ENCODE measurements around the gene NUDT3.
"Not testable (repeated sequence)": the region's sequence is repeated elsewhere in the genome, so short reads cannot be mapped to it uniquely, and the experiment has no call there.

The NUDT3 gene

DNA sequence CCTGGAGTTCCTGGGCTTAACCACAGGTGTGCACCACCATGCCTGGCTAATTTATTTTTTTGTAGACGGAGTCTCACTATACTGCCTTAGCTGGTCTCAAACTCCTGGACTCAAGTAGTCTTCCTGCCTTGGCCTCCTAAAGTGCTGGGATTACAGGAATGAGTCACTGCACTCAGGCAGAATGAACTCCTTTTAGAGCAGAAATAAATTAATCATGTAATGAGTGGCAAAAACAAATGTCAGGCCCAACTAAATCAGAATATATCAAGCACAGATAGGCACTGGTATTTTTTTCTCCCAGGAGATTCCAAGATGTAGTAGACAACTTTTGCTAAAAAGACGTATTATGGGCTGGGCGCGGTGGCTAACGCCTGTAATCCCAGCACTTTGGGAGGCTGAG lies 30.8 kb upstream of the NUDT3 start:
- Histone ChIP-seq H3K36me3 (ENCODE audit: insufficient read depth, low read depth, low read length) (peaks cover 72% of the 10 kb centered on the region), H3K4me3 (ENCODE audit: low read length) (peak overlapping the region; percentile 85; the same call in 1 of the 2 replicates), H3K4me1 (ENCODE audit: insufficient read depth, low read length) (peaks cover 8% of the 10 kb centered on the region), H3K9me3 (ENCODE audit: insufficient read depth, low read depth, low read length) (no peaks in the 10 kb centered on the region), H3K27ac (ENCODE audit: low read length) (no peak overlapping the region), H3K9ac (ENCODE audit: low read depth, low read length) (peak overlapping the region; percentile 100; the same call in 1 of the 2 replicates), H3K27me3 (ENCODE audit: insufficient read depth, low read length) (no peaks in the 10 kb centered on the region)

DNA sequence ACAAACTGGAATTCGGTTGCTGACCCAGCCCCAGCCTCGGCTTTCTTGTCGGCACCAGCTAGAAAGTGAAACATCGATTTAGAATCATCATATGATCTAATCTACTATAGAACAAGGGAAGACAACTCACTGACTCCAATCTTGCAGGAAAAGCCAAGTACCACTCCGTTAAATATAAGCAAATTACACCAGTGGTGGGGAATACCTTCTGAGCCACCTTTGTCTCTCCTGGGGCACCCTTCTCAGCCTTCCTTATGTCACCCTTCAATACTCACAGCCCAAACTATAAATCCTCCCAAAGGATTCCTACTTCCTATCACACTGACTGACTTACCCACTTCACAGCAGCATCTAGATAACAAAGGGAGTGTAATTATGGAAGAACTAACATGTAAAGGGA lies 25.9 kb upstream of the NUDT3 start:
- Histone ChIP-seq H3K9me3 (ENCODE audit: insufficient read depth, low read depth, low read length) (no peaks in the 10 kb centered on the region), H3K4me1 (ENCODE audit: insufficient read depth, low read length) (no peaks in the 10 kb centered on the region), H3K9ac (ENCODE audit: low read depth, low read length) (no peak overlapping the region), H3K36me3 (ENCODE audit: insufficient read depth, low read depth, low read length) (peaks cover 88% of the 10 kb centered on the region), H3K27ac (ENCODE audit: low read length) (no peak overlapping the region), H3K27me3 (ENCODE audit: insufficient read depth, low read length) (no peaks in the 10 kb centered on the region), H3K4me3 (ENCODE audit: low read length) (no peak overlapping the region)

DNA sequence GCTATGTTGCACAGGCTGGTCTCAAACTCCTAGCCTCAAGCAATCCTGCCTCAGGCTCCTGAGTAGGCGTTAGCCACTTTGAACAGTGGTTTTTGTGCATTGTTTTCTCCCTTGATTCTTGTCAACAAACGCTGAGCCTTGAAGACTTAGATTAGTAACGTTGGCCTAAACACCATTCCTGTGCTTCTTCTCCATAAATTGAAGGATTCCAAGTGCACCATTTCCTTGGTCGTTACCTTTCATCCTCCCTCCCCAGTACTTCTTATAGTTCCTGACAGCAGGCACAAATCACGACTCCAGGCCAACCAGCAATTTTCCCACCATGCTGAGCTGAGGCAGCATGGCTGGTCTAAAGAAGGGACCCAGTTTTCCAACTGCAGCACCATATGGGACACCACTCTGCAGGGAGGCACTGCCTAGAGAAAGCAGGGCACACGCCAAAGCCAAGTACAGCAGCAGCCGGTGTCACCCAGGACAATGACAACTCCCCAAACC lies 24.5 kb upstream of the NUDT3 start:
- Histone ChIP-seq H3K27me3 (ENCODE audit: insufficient read depth, low read length) (no peaks in the 10 kb centered on the region), H3K4me3 (ENCODE audit: low read length) (no peak overlapping the region), H3K36me3 (ENCODE audit: insufficient read depth, low read depth, low read length) (peaks cover 73% of the 10 kb centered on the region), H3K4me1 (ENCODE audit: insufficient read depth, low read length) (no peaks in the 10 kb centered on the region), H3K27ac (ENCODE audit: low read length) (no peak overlapping the region), H3K9ac (ENCODE audit: low read depth, low read length) (no peak overlapping the region), H3K9me3 (ENCODE audit: insufficient read depth, low read depth, low read length) (no peaks in the 10 kb centered on the region)

DNA sequence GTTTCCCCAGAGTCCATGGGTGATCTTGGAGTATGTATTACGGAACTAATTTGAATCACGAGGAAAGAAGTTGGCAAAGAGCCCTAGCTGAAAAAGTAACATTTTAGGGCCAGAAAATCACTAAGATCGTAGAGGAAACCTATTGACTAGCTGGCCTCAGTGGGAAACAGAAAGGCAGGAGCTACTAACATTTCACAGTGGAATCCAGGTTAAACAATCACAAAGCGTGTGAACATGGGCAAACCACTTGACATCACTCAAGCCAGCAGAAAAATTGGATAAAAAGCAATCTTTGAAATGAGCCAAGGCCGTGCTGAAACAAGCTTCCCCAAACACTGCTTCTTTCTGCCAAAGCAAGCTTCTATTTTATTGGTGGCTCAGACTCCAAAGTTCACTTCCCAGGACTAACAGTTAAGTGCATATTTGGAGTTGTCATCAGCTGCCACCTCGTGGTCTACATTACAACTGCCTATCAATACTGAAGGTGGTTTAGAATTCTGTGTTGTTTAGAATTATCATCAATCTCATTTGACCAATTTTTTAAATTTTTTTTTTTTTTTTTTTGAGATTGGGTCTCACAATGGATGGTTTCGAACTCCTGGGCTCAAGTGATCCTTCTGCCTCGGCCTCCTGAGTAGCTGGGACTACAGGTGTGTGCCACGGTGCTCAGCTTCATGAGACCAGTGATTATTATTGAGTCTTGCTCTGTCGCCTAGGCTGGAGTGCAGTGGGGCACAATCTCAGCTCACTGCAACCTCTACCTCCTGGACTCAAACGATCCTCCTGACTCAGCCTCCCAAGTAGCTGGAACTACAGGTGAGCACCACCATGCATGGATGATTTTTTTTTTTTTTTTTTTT lies 22.8 kb upstream of the NUDT3 start:
- no peaks in the 10 kb centered on the region for H3K27me3 ChIP-seq (ENCODE audit: insufficient read depth, low read length)
- H3K27ac ChIP-seq (ENCODE audit: low read length) = no peak overlapping the region
- no peaks in the 10 kb centered on the region for H3K4me1 ChIP-seq (ENCODE audit: insufficient read depth, low read length)
- no peak overlapping the region for H3K4me3 ChIP-seq (ENCODE audit: low read length)
- H3K36me3 ChIP-seq (ENCODE audit: insufficient read depth, low read depth, low read length) = peaks cover 56% of the 10 kb centered on the region
- H3K9ac ChIP-seq (ENCODE audit: low read depth, low read length) = no peak overlapping the region
- no peaks in the 10 kb centered on the region for H3K9me3 ChIP-seq (ENCODE audit: insufficient read depth, low read depth, low read length)

DNA sequence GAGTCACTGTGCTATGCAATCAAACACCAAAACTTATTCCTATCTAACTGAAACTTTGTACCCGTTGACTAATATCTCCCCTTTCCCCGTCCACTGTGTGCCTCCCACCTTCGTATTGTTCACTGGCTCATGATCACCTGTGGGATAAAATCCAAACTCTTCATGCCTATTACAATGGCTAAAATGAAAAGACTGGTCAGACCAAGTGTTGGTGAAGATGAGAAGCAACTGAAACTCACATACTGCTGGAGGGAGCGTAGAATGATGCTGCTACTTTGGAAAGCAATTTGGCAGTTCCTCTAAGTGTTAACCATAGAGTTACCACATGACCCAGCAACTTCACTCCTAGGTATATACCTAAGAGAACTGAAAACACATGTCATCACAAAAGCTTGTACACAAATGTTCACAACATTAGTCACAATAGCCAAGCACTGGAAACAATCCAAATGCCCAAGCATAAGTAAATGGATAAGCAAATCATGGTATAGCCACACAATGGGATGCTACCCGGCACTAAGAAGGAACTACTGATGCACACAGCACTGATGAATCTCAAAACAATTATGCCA lies 20.3 kb upstream of the NUDT3 start:
- Histone ChIP-seq H3K36me3 (ENCODE audit: insufficient read depth, low read depth, low read length) (peaks cover 31% of the 10 kb centered on the region), H3K9me3 (ENCODE audit: insufficient read depth, low read depth, low read length) (no peaks in the 10 kb centered on the region), H3K4me3 (ENCODE audit: low read length) (no peak overlapping the region), H3K9ac (ENCODE audit: low read depth, low read length) (no peak overlapping the region), H3K4me1 (ENCODE audit: insufficient read depth, low read length) (no peaks in the 10 kb centered on the region), H3K27me3 (ENCODE audit: insufficient read depth, low read length) (no peaks in the 10 kb centered on the region), H3K27ac (ENCODE audit: low read length) (no peak overlapping the region)

DNA sequence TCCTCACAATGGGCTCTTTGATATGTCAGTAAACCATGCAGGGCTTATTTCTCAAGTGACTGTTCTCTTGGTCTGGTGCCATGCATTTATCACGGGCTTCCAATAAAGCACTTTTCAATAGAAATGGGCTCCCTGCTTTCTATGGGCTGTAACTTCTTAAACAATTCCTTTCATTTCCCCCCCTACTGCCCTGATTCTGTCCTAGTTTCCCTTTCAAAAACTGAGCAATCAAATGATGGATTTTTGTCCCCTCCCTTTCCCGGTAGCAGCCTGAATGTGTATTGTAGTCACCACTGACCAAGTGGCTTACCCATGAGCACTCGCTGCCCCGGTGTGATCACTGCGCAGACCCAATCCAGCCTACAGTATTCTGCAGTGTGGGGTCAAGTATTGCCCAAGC lies 19.5 kb upstream of the NUDT3 start:
- H3K27me3 ChIP-seq (ENCODE audit: insufficient read depth, low read length) = no peaks in the 10 kb centered on the region
- no peaks in the 10 kb centered on the region for H3K9me3 ChIP-seq (ENCODE audit: insufficient read depth, low read depth, low read length)
- H3K27ac ChIP-seq (ENCODE audit: low read length) = no peak overlapping the region
- H3K4me1 ChIP-seq (ENCODE audit: insufficient read depth, low read length) = no peaks in the 10 kb centered on the region
- H3K36me3 ChIP-seq (ENCODE audit: insufficient read depth, low read depth, low read length) = peaks cover 24% of the 10 kb centered on the region
- no peak overlapping the region for H3K4me3 ChIP-seq (ENCODE audit: low read length)
- no peak overlapping the region for H3K9ac ChIP-seq (ENCODE audit: low read depth, low read length)

DNA sequence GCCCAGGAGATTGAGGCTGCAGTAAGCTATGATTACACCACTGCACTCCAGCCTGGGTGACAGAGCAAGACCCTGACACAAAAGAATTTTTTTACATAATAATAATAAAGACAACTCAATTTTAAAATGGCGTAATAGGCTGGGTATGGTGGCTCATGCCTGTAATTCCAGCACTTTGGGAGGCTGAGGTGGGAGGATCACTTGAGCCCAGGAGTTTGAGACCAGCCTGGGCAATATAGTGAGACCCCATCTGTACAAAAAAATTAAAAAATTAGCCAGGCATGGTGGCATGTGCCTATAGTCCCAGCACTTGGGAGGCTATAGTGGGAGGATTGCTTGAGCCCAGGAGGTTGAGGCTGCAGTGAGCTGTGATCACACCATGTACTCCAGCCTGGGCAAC lies 15.4 kb upstream of the NUDT3 start:
- not testable (repeated sequence) for H3K9me3 ChIP-seq (ENCODE audit: insufficient read depth, low read depth, low read length); H3K27me3 ChIP-seq (ENCODE audit: insufficient read depth, low read length); H3K27ac ChIP-seq (ENCODE audit: low read length); H3K4me1 ChIP-seq (ENCODE audit: insufficient read depth, low read length); H3K9ac ChIP-seq (ENCODE audit: low read depth, low read length); H3K36me3 ChIP-seq (ENCODE audit: insufficient read depth, low read depth, low read length); H3K4me3 ChIP-seq (ENCODE audit: low read length)

DNA sequence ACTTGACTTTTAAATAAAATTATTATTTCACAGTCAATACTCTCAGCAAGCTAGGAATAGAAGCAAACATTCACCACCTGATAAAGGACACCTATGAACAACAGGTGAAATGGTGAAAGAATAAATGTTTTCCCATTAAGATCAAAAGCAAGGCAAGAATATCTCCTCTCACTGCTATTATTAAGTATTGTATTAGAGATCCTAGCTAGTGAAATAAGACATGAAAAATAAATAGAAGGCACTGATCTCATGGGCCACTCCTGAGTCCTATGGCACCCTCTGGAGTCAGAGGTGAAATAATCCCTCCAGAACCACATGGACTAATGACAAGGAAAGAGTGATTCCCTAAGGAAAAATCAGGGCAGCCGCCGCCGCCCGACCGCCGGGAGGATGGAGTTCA lies 4.0 kb upstream of the NUDT3 start:
- Histone ChIP-seq H3K36me3 (ENCODE audit: insufficient read depth, low read depth, low read length) (no peaks in the 10 kb centered on the region), H3K27ac (ENCODE audit: low read length) (no peak overlapping the region), H3K4me3 (ENCODE audit: low read length) (no peak overlapping the region), H3K4me1 (ENCODE audit: insufficient read depth, low read length) (no peaks in the 10 kb centered on the region), H3K9ac (ENCODE audit: low read depth, low read length) (no peak overlapping the region), H3K27me3 (ENCODE audit: insufficient read depth, low read length) (no peaks in the 10 kb centered on the region), H3K9me3 (ENCODE audit: insufficient read depth, low read depth, low read length) (peaks cover 8% of the 10 kb centered on the region)

DNA sequence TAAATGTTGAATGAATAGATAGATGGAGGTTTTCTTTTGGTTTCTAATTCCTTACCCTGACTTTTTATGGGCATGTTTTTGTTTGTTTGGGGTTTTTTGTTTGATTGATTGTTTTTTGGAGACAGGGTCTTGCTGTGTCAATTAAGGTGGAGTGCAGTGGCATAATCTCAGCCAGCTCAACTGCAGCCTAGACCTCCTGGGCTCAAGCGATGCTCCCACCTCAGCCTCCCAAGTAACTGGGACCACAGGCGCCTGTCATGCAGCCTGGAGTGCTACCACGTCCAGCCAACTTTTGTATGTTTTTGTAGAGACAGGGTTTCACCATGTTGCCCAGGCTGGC lies 1.5 kb upstream of the NUDT3 start:
- peaks cover 8% of the 10 kb centered on the region for H3K9me3 ChIP-seq (ENCODE audit: insufficient read depth, low read depth, low read length)
- H3K4me1 ChIP-seq (ENCODE audit: insufficient read depth, low read length) = peaks cover 5% of the 10 kb centered on the region; the same call in 1 of the 2 replicates
- no peak overlapping the region for H3K9ac ChIP-seq (ENCODE audit: low read depth, low read length)
- no peaks in the 10 kb centered on the region for H3K27me3 ChIP-seq (ENCODE audit: insufficient read depth, low read length)
- H3K27ac ChIP-seq (ENCODE audit: low read length) = no peak overlapping the region
- H3K36me3 ChIP-seq (ENCODE audit: insufficient read depth, low read depth, low read length) = no peaks in the 10 kb centered on the region
- H3K4me3 ChIP-seq (ENCODE audit: low read length) = no peak overlapping the region

DNA sequence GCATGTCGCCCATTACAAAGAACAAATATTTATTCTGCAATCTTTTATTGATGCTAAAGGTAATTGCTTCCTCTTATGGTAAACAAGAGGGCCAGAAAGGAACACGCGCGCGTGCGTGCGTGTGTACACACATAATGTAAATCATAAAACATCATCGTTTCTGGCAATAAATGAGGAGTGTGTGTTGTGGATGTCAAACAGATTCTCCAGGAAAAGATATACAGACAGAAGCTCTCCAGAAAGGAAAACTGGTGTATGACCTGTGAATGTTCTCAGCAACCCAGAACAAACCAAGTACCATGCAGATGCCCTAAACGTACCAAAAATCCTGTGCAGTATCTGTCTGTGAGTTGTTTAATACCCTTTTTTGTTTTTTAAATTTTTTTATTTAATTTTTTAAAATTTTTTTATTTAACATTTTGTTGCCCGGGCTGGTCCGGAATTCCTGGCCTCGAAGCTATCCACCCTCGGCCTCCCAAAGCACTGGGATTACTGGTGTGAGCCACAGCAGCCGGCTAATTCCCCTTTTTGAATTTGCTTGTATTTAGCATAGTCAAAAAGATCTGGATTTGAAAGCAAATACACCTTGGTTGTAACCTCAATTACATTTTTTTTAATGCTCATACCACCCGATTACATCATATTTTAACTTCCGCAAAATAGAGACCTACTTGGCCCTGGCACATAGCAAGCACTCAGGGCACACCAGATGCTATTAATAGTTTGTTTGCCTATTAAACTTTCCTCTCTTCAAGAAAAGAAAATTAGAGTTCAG lies 909 bp upstream of the NUDT3 start:
- H3K36me3 ChIP-seq (ENCODE audit: insufficient read depth, low read depth, low read length) = no peaks in the 10 kb centered on the region
- peaks cover 8% of the 10 kb centered on the region for H3K9me3 ChIP-seq (ENCODE audit: insufficient read depth, low read depth, low read length)
- peaks cover 5% of the 10 kb centered on the region; the same call in 1 of the 2 replicates for H3K4me1 ChIP-seq (ENCODE audit: insufficient read depth, low read length)
- H3K9ac ChIP-seq (ENCODE audit: low read depth, low read length) = peak overlapping the region; percentile 77; the same call in 1 of the 2 replicates
- H3K27me3 ChIP-seq (ENCODE audit: insufficient read depth, low read length) = no peaks in the 10 kb centered on the region
- H3K4me3 ChIP-seq (ENCODE audit: low read length) = peak overlapping the region; percentile 87
- no peak overlapping the region for H3K27ac ChIP-seq (ENCODE audit: low read length)

DNA sequence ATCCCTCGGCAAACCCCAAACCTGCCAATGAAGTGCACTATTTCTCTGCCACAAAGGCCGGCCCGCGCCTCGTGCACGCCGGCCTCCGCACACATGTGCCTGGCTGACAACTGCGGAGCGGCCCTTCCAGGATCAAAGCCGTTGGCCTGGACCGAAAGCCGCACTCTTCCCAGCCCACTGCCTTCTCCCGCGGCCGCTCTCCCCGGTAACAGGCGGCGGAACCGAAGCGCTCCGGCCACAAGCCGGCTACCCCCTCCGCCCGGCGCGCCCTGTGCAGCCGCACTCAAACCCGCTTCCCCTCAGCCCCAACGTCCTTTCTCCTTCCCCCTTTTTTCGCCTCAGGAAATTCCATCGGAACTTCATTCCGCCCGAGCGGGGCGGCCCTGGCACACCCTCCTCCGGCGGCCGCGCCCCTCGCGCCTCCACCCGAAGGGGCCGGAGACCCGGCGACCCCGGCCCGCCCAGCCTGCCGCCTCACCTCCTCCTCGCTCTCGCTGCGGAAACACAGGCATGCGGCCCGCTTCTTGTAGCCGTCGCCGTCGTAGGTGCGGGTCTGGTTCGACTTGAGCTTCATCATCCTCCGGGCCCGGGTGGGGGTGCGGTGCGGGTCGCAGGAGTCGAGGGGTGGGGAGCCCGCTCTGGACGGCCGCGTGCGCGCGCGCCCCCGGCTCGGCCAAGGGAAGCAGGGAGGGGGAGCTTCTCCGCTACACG lies 528 bp downstream of the NUDT3 start:
- Histone ChIP-seq H3K4me1 (ENCODE audit: insufficient read depth, low read length) (peaks cover 5% of the 10 kb centered on the region; the same call in 1 of the 2 replicates), H3K9ac (ENCODE audit: low read depth, low read length) (peak overlapping the region; percentile 77; the same call in 1 of the 2 replicates), H3K27ac (ENCODE audit: low read length) (peak overlapping the region; percentile 18), H3K36me3 (ENCODE audit: insufficient read depth, low read depth, low read length) (no peaks in the 10 kb centered on the region), H3K27me3 (ENCODE audit: insufficient read depth, low read length) (no peaks in the 10 kb centered on the region), H3K4me3 (ENCODE audit: low read length) (peak overlapping the region; percentile 87), H3K9me3 (ENCODE audit: insufficient read depth, low read depth, low read length) (peaks cover 8% of the 10 kb centered on the region)

Data from iPS-20b (cell line).